GM12865 (cell line): ENCODE measurements around the gene CCAR1.
"Not testable (repeated sequence)": the region's sequence is repeated elsewhere in the genome, so short reads cannot be mapped to it uniquely, and the experiment has no call there.

Experiments
- DNase-seq: peaks from one replicate; pipeline ENCODE4 v3.0.0; 2010; ENCODE audit warnings: low read depth
- H3K4me3 ChIP-seq: 2 replicates; pipeline ENCODE4 v1.5.1; 2011; ENCODE audit warnings: mild to moderate bottlenecking, low read depth, low read length, control low read depth
- TF ChIP-seq, protein P1 (sequence below): IDR thresholded peaks from 2 replicates; pipeline ENCODE4 v1.5.1; 2011; ENCODE audit warnings: low read length, control low read depth, low read depth, inconsistent platforms; ENCODE audit not compliant: insufficient read depth; ENCODE audit errors: missing control alignments

Gene CCAR1

DNA sequence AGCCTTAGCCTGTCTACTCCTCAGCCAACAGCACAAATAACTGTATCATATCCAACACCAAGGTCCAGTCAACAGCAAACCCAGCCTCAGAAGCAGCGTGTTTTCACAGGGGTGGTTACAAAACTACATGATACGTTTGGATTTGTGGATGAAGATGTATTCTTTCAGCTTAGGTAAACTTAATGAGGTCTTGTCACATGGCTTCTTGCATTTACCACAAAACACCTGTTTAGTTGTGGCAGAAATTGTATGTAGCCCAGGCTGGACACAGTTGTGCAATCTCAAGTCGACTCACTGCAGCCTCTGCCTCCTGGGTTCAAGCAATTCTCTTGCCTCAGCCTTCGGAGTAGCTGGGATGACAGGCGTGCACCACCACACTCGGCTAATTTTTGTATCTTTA is 21.4 kb downstream of the CCAR1 start:
- no peak for DNase-seq
- TF ChIP-seq, protein P1, sequence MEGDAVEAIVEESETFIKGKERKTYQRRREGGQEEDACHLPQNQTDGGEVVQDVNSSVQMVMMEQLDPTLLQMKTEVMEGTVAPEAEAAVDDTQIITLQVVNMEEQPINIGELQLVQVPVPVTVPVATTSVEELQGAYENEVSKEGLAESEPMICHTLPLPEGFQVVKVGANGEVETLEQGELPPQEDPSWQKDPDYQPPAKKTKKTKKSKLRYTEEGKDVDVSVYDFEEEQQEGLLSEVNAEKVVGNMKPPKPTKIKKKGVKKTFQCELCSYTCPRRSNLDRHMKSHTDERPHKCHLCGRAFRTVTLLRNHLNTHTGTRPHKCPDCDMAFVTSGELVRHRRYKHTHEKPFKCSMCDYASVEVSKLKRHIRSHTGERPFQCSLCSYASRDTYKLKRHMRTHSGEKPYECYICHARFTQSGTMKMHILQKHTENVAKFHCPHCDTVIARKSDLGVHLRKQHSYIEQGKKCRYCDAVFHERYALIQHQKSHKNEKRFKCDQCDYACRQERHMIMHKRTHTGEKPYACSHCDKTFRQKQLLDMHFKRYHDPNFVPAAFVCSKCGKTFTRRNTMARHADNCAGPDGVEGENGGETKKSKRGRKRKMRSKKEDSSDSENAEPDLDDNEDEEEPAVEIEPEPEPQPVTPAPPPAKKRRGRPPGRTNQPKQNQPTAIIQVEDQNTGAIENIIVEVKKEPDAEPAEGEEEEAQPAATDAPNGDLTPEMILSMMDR, result no peak
- H3K4me3 ChIP-seq, result no peak overlapping the region

DNA sequence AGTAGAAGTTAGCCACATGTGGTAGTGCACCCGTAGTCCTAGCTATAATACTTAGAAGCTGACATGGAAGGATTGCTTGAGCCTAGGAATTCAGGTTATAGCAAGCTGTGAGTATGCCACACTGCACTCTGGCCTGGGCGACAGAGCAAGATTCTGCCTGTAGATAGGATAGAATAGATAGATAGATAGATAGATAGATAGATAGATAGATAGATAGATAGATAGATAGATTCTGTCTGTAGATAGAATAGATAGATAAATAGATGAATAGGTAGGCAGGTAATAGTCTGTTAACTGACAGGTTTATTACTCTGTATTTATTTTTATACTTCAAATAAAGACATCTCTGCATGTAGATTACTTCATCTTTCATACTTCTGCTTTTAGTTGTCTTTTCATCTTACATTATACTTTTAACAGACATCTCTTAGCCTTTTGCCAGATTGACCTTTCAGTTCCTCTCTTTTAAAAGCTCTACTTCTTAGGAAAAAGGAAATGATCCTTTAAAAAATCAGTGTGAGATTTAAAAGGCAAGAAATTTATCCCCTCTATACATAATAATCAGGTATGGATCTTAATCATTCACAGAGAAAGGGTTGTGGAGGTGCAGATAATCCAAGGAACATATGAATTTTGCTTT is 31.8 kb downstream of the CCAR1 start:
- TF ChIP-seq, protein P1, result no peak
- DNase-seq, result no peak
- H3K4me3 ChIP-seq, result no peak overlapping the region

DNA sequence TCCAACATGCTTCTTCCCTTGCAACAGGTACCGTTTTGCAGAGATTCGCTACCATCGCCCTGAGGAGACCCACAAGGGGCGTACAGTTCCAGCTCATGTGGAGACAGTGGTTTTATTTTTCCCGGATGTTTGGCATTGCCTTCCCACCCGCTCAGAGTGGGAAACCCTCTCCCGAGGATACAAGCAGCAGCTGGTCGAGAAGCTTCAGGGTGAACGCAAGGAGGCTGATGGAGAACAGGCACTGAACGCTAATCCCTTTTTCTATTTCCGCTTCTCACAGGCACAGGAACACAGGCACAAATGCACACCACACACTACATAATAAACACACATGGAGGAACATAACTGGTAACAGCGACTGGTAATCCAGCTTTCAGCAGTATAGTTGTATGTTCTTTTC is 35.2 kb downstream of the CCAR1 start:
- DNase-seq, result no peak
- H3K4me3 ChIP-seq, result no peak overlapping the region
- TF ChIP-seq, protein P1, result no peak

DNA sequence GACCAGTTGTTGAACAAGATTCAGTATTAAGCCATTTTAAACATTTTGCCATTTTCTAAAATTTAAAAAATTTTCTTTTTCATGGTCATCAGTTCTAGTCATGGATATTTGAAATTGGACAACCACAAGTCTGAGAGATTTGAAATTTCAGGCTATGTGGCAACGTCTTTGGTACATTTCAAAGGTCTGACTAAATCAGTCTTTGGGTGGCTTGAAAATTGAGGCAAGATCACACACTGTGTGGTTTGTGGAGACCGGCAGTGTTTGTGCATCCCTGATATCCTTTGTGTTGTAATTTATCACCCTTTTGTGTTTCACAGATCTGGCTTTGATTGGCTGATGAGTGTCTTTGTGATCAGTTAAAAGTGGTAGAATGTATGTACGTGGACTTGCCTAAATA is 35.7 kb downstream of the CCAR1 start:
- no peak for DNase-seq
- no peak overlapping the region for H3K4me3 ChIP-seq
- TF ChIP-seq, protein P1, result no peak

DNA sequence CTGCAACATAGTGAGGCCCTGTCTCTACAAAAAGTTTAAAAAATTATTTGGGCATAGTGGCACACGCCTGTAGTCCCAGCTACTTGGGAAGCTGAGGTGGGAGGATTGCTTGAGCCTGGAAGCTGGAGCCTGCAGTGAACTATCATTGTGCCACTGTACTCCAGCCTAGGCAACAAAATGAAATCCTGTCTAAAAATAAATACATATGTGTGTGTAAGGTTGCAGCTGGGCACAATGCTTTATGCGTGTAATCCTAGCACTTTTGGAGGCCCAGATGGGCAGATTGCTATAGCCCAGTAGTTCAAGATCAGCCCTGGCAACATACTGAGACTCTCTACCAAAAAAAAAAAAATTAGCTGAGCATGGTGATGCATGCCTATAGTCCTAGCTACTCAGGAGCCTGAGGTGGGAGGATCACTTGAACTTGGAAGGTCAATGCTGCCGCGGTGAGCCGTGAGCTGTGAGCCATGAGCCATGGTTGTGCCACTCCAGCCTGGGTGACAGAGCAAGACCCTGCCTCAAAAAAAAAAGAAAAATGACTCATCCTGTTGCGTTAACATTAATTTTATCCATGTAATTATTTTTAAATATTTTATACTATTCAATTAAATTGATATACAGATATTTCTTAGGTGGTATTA is 38.3 kb downstream of the CCAR1 start:
- no peak for DNase-seq
- no peak overlapping the region for H3K4me3 ChIP-seq
- TF ChIP-seq, protein P1, result no peak

DNA sequence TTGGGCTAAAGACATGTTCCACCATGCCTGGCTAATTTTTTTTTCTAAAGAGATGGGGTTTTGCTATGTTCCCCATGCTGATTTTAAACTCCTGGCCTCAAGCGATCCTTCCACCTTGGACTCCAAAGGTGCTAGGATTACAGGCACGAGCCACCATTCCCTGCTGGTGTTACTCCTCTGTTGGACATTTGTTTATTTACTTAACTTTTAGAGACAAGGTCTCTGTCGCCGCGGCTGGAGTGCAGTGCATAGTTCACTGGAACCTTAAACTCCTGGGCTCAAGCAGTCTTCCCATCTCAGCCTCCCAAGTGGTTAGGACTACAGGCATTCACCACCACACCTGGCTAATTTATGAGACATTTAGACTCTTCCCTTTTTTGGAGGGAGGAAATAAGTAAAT is 38.9 kb downstream of the CCAR1 start:
- TF ChIP-seq, protein P1, result no peak

DNA sequence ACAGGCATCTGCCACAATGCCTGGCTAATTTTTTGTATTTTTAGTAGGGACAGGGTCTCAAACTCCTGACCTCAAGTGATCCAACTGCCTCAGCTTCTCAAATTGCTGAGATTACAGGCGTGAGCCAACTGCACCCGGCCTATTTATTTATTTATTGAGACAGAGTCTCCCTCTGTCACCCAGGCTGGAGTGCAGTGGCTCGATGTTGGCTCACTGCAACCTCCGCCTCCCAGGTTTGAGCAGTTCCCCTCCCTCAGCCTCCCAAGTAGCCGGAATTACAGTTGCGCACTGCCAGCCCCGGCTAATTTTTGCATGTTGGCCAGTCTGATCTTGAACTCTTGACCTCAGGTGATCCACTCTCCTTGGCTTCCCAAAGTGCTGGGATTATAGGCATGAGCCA is 46.4 kb downstream of the CCAR1 start:
- DNase-seq, H3K4me3 ChIP-seq: not testable (repeated sequence)

More for the DNA sequence above, 38.9 kb downstream of the CCAR1 start:
- H3K4me3 ChIP-seq, result no peak overlapping the region
- DNase-seq, result no peak
